ENCODE measurements around the gene MYO1E.
A peak's percentile ranks its signal among the peaks of the same experiment; 100 is the strongest.

The MYO1E gene

DNA sequence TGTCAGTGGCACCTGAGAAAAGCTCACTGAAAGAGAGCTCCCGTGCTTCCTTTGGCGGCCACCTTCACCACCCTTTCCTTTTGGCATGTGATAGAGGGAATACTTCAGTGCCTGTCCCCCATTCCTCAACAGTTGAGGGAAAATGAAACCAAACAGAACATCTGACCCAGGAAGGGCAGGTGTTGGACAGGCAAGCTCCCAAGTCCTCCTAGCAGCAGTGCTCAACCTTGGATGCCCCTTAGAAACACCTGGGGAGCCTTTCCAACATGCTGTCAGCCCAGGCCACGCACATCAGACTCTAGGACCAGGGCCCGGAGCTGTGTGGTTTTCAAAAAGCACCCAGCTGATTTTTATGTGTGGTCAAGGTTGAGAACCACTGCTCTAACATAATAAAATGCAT, 143.7 kb downstream of the MYO1E start:
- TF ChIP-seq, protein P1, sequence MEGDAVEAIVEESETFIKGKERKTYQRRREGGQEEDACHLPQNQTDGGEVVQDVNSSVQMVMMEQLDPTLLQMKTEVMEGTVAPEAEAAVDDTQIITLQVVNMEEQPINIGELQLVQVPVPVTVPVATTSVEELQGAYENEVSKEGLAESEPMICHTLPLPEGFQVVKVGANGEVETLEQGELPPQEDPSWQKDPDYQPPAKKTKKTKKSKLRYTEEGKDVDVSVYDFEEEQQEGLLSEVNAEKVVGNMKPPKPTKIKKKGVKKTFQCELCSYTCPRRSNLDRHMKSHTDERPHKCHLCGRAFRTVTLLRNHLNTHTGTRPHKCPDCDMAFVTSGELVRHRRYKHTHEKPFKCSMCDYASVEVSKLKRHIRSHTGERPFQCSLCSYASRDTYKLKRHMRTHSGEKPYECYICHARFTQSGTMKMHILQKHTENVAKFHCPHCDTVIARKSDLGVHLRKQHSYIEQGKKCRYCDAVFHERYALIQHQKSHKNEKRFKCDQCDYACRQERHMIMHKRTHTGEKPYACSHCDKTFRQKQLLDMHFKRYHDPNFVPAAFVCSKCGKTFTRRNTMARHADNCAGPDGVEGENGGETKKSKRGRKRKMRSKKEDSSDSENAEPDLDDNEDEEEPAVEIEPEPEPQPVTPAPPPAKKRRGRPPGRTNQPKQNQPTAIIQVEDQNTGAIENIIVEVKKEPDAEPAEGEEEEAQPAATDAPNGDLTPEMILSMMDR (IDR thresholded peaks at IDR 0.05; ENCODE audit: low read length, missing control alignments) = no peak
- no peak for DNase-seq (ENCODE audit: low read depth)
- H3K4me3 ChIP-seq (replicated peaks; ENCODE audit: low read depth, low read length) = no peak overlapping the region

DNA sequence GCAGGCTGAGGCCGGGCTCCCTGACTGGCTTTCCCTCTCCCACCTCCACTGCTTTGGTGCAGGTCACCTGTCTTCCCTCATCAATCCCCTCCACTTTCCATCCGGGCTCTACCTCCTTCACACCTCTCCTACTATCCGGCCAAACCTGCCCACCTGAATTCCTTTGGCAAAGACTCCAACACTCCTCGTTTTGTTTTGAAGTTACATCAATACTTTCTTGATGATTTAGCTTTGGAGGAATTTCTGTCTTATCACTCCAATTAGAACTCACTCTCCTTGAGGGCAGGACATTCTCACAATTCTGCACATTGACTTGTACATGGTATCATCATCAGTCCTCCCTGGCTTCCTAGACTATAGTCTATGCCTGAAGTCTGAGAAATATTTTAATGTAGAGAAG, 145.7 kb downstream of the MYO1E start:
- no peak for DNase-seq (ENCODE audit: low read depth)
- H3K4me3 ChIP-seq (replicated peaks; ENCODE audit: low read depth, low read length) = no peak overlapping the region
- TF ChIP-seq, protein P1 (IDR thresholded peaks at IDR 0.05; ENCODE audit: low read length, missing control alignments) = no peak

DNA sequence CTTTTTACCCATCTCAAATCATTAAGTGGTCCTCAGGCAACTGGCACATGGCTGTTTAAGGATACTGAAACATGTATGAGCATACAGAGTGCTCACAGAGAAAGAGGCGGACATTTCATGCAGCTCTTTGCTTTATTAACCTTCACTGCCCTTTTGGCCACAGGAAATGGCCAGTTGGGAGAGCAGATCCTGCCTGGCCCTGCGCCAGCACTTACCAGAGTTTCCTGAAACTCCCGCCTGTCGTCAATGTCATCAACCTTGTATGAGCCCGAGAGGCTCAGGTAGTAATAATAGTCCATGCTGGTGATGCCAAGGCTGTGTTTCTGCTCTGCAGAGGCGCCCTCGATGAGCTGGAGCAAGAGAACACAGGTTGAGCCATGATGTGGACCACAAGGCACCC, 148.2 kb downstream of the MYO1E start:
- H3K4me3 ChIP-seq (replicated peaks; ENCODE audit: low read depth, low read length) = no peak overlapping the region
- no peak for DNase-seq (ENCODE audit: low read depth)
- TF ChIP-seq, protein P1 (IDR thresholded peaks at IDR 0.05; ENCODE audit: low read length, missing control alignments) = no peak

DNA sequence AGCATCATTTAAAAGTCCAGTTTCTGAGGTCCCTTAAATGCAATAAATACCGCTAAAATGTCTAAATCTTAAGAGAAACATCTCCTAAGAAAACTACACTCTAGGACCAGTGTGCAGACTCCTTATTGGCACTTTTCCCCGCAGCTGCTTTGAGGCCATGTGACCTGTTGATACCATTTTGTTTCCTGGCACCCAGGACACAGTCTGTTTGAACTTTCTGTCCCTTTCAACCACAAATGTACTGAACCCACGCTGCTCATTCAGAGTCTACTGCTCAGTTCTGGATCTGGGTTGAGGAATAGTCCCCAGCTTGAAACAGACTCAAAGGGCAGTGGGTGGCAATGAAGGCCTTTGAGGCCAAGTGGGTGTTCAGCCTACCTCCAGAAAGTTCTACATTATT, 148.9 kb downstream of the MYO1E start:
- TF ChIP-seq, protein P1 (IDR thresholded peaks at IDR 0.05; ENCODE audit: low read length, missing control alignments) = no peak
- H3K4me3 ChIP-seq (replicated peaks; ENCODE audit: low read depth, low read length) = no peak overlapping the region
- no peak for DNase-seq (ENCODE audit: low read depth)

DNA sequence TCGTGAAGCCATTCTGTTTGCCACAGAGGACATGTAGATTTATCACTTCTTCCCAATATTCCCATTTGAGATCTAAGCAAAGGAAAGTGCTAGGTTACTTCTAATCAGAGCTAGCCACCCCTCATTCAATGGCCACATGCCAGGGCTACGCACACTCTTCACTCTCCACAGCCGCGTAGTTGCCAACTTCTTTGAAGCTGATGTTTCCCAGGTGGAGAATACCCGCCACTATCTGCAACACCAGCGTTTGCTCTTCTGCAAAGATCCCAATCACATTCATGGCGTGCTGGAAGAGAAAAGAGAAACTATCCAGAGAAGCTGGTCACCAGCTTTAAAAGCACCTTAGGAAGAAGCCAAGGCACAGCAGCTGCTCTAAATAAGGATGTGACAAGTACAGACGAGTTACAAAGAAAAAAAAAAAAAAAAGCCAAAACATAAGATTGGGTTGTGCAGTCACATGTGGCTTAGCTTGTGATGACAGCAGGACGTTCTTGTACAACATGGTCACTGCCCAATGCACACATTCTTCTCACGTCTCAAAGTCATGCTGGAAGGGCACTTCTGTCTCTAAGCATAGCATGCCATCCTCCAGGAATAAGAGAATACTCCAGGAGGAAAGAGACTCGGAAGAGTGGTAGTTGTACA, 149.6 kb downstream of the MYO1E start:
- no peak for DNase-seq (ENCODE audit: low read depth)
- H3K4me3 ChIP-seq (replicated peaks; ENCODE audit: low read depth, low read length) = no peak overlapping the region
- TF ChIP-seq, protein P1 (IDR thresholded peaks at IDR 0.05; ENCODE audit: low read length, missing control alignments) = no peak

DNA sequence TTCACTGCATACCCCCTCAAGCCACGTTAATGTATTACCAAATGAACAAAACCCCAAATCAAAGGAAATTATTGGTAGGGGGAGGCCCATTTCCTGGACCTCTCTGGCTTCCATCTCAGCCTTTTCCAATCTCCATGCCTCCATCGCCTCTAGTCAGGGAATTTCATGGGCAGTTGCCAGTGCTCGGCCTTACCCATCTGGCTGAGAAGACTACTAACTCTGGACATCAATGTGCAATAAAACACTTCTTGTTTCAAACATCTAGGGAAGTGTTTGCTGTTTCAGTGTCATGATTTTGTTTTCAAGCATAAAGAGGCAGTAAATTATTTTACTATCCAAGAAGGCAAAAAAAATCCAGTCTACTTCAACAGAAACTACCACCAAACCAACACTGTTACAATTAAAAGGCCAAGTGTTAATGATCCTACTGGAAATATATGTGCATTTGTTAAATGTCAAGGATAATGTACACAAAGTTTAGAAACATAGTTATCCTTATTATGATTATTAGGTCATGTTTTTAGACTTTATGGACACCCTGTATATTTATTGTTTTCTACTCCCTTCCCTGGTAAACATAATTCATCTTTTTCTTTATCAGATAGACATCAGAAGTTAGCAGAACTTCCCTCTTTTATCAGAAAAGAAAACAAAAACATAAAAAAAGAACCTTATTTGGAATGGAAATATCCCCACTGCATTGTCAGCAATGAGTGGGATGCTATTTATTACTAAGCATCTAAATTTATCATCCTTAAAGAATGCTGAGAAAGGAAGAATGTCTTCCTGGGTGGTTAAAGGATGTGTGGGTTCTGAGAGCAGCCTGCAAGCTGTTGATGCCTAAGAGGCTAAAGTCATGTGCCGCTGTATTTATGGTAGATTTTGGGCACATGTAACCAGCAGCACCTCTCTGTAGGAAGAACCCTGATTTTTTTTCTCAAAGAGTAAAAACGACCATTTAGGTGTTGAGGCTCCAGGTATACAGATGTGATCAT, 150.9 kb downstream of the MYO1E start:
- TF ChIP-seq, protein P1 (IDR thresholded peaks at IDR 0.05; ENCODE audit: low read length, missing control alignments) = no peak
- no peak overlapping the region for H3K4me3 ChIP-seq (replicated peaks; ENCODE audit: low read depth, low read length)
- DNase-seq (ENCODE audit: low read depth) = peak; percentile 90
